ENCODE data around the gene SYTL1.
"Not testable (repeated sequence)": the region's sequence is repeated elsewhere in the genome, so short reads cannot be mapped to it uniquely, and the experiment has no call there.

The SYTL1 gene

DNA sequence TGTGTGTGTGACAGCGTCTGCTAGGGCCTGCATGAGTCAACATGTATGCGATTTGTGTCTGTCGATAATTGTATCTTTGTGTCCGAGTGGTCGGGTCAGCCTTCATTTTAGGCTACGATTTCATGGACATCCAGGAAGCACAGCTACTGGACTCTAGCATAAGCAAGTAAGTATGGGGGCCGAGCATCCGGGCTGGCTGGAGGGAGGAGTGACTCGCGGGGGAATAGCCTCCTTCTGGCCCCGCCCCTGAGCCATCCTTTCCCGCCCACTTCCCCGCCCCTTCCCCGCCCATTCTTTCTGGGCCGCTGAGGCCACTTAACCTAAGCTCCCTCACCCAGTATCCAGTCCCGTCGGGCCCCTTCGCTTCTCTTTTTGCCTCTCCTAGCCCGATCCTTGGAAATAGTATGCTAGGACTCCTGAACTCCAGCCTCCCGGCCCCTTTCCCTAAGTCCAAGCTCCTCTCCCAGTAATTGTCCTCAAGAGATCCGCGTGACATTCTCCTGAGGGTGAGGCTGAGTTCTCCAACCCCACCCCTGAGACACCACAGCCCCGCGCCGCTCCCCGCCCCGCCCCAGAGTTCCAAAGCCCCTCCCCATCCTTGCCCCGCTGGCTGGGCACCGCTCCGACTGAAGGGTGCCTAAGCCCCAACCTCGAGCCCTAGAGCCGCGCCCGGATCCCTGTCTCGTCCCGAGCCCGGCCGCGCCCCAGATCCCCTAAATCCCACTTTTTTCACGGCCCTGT, 23.7 kb downstream of the SYTL1 start:
- peak; percentile 92 for DNase-seq

DNA sequence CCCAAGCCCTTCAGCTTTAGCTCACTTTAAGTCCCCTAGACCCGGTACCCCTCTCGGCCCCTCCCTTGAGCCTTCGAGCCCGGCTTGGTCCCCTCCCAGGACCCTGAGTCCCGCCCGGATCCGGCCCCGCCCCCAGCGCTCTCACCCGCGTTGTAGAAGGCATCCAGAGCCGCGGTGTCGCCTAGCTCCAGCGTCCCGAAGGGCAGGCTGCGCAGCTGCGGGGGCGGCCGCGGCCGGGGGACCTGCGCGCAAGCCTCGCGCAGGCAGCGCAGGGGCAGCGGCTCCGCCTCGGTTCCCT, 24.2 kb downstream of the SYTL1 start:
- peak; percentile 62 for DNase-seq

DNA sequence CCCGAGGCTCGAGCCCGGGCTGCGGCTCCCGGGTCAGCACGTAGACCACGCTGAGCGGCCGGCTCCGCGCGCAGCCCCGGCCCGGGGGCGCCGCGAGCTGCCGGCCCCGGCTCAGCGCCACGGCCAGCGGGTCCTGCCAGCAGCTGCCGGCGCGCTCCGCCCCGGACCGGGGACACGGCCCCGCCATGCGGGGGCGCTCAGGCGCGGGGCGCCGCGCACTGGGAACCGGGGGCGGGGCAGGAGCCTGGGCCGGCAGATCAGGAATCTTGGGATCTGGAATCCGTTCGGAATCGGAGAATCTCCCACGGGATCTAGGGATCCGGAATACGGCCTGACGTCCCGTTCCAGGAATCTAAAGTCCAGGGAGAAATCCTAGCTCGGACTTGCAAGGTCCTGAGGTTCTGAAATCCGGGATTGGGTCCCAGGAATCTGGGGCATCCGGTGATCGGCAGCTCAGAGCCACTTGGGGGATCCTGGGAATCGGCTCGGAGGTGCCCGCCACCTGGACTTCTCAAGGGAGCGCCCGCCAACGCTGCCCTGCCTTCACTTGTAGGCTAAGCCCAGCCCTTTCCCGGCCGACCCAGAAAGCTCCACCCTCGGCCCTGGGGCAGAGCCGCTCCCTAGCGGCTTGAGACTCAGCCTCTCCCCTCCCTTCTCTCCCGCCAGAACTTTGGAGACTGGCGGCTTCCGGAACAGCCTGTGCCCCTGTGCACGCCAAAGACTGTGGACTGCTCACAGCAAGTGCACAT, 24.8 kb downstream of the SYTL1 start, which contains the start of gene MAP3K6:
Gene MAP3K6 (minus strand): TSS at position 551 of the 749 bp plus-strand sequence. CDS start 364 bp downstream, at position 187.
- DNase-seq, result peak; percentile 74

DNA sequence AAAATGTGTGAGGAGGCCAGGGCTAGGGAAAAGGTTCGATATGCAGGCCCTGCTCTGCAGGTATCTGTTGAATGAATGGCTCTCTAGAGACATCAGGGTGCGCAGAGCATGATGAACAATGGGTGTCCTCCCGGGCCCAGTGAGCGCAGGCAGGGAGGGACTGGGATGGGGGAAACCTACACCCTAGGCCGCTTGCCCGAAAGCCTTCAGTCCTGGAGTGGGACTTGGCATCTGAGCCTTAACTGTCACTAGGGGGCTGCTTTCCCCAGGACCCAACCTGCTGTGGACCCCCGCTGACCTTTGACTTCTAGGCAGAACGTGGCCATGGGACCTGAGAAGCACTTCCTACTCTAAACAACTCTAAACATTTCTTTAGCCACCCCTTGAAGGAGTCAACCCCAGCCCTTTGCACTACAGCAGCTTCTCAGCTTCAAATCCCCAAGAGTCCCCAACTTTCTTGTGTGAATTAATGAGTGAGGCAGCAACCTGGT, 25.4 kb downstream of the SYTL1 start:
- no peak for DNase-seq

DNA sequence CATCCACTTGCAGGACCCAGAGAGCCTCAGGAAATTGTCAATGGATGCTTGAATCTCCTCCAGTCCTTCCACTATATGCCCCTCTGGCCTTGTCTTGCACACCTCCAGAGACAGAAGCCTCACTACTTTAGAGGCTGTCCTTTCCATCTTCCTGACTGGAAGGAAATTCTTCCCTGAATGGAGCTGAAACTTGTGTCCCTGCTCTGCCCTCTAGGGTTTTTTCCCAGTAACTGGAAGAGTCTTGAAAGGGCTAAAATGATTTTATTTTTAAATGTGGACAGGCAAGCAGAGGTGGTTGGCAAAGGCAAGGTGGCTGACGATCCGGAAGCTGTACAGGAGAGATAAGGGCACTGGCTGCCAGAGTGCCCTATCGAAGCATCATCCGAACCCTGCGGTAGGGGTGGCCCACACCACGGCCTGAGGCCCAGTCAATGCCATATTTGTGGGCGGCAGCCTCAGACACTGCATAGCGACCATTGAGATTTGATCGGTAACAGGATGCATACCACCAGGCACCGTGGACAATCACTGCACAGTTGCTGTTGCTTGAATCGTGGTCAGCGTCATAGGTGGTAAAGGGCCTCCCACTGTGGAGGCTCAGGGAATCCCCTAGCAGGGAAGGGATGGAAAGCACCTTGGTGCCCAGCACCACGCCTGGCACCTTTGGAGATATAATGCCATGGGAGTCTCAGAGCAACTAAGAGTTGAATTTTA, 27.2 kb downstream of the SYTL1 start:
- DNase-seq, result peak; percentile 39

DNA sequence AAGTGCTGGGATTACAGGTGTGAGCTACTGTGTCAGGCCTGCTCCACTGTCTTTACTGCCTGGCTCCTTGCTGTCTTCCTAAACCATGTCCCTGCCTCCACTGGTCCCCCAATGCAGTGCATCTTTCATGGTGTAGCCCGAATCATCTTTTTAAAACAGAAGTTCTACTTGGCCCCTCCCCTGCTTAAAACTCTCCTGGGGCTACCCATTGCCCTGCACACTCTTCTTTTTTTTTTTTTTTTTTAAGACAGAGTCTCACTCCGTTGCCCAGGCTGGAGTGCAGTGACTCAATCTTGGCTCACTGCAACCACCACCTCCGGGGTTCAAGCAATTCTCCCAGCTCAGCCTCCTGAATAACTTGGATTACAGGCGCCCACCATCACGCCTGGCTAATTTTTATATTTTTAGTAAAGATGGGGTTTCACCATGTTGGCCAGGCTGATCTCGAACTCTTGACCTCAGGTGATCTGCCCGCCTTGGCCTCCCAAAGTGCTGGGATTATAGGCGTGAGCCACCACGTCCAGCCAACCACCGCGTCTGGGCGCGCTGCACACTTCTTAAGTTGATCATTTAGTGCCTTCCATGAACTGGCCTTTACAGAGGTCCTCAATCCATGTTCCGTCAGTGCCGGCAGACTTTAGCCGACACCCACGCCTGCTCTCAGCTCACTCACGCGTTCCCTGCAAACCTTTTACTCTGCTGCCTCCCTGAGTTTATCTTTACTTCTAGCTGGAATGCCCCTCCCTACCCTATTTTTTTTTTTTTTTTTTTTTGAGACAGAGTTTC, 30.4 kb downstream of the SYTL1 start:
- DNase-seq, result no peak

DNA sequence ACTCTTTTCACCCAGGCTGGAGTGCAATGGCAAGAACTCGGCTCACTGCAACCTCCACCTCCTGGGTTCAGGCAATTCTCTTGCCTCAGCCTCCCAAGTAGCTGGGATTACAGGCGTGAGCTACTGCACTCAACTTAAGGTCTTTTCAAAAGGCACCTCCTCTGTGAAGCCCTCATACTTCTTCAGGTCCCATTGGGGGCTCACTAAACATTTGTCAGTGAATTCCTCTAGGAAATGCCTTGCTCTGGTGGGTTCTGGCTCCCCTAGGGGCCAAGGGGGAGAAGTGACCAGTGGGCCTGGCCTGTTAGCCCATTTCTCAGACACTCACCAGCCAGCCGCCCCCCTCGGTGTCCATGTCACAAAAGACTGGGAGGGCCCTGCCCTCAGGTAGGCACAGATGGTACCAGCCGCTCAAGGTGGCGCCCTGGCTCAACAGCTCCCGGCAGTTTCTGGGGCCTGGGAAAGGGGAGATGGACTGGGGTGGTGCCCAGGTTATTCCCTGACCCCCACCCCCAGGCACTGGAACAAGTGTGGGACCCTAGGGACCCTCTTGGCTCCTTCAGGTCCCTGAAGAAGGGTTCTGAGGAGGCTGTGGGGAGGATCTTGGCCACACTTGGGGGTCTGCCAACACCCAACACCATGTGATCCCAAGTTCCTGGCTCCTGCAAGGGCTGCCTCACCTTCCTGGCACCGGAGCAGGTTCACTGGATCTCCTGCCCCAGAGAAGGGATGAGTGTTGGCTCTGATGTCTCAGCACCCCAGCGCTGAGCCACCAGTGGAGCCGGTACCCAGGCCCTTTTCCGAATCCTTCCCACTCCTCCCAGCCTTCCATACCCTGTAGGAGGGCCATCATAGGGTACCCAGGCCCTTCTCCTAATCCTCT, 31.2 kb downstream of the SYTL1 start:
- no peak for DNase-seq

DNA sequence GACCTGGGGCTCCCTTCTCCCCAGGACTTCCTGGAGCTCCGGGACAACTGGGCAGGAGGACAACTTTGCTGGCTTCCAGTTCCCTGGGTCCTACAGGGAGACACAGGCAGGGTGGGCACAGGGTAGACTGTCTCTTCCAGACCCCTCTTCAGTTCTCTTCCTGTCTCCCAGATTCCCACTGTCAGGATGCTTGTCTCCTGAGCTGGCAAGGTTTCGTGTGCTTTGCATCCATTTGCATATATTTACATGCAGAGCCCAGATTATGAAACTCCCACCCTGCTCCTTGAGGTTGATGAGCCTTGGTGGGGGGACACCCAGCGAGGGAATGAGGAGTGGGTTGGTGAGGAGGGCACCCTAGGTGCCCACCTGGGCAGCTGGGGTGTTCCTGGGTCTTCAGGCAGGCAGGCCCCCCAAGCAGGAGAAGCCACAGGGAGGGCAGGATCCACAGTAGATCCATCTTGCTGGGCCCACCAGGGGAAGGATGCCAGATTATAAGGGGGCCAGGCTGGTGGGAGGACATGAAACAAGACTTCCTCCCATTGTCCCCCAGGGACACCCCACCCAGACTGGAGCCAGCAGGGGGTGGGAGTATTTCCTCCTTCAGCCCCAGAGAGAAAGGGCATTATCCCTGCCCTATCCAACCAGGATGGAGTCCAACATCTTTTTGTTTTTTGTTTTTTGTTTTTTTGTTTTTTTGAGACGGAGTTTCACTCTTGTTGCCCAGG, 32.7 kb downstream of the SYTL1 start, which contains the start of gene FCN3:
Gene FCN3 (minus strand): TSS at position 463 of the 725 bp plus-strand sequence. CDS start 6 bp downstream, at position 457.
- no peak for DNase-seq

DNA sequence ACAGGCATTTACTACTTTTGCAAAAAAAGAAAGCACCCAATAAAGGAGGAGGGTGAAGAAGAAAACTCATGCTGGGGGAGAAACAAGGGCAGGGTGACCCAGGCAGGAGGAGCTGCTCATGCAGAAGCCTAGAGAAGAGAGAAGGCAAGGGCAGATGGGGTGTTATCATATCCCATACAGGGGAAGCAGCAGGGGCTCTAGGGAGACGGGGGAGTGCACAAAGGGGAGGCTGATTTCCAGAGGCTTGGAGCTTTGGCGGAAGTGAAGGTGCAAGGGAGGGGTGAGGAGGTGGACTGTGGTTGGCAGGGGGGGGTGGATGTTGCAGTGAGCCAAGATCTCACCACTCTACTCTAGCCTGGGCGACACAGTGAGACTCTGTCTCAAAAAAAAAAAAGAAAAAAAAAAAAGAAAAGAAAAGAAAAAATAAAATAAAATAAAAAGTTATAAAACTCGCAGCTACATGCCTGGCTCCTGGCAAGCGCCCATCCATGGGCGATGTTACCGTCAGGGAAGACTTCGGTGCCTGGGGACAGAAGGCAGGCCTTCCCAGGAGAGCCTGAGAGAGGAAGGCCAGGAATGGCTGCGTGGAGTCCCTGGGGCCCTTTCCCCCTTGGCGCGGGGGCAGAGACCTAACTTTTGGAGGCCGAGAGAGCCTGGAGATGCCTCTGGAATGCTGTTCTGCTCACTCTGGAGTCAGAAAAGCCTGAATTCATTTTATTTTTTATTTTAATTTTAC, 36.1 kb downstream of the SYTL1 start:
- no peak for DNase-seq

DNA sequence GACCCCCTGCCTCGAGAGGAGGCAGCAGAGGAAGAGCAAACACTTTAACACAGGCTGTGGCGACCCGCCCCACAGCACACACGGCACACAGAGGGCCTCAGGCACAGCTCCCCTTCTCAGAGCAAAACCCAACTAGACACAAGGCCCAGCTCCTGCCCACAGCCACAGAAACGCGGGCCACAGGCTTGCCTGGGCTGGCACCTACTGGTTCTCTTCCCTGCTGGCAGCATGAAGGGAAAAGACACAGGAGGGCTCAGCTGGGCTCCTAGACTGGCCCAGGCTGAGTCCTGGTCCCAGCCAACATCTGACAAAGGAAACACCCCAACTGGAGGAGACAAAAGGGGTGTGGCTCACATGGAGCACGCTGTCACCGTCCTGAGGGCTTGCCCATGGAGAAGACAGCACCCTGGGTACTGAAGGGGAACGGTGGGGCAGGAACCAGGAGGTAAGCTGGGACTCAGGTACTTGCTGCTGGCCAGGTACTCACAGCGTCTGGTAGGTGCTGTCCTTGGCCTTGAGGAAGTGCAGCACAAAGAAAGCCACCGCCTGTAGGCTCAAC, 37.8 kb downstream of the SYTL1 start:
- DNase-seq, result no peak

DNA sequence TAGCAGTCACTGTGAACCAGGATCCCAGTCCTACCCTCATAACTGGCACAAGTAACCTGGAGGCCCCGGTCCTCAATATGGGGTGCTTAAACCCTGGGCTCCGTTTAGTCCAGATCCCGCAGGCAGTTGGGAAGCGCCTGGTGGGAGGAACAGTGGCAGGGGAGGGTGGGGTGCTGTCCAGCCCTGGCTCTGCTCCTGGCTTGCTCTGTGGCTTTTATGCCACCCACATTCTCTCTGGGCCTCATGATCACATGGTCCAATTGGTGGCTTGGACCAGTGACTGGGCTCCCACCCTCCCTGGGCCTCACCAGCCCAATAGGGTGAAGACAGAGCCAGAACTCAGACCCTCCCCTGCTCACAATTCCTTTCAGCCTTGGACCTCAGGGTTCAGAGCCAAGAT, 38.4 kb downstream of the SYTL1 start:
- no peak for DNase-seq

DNA sequence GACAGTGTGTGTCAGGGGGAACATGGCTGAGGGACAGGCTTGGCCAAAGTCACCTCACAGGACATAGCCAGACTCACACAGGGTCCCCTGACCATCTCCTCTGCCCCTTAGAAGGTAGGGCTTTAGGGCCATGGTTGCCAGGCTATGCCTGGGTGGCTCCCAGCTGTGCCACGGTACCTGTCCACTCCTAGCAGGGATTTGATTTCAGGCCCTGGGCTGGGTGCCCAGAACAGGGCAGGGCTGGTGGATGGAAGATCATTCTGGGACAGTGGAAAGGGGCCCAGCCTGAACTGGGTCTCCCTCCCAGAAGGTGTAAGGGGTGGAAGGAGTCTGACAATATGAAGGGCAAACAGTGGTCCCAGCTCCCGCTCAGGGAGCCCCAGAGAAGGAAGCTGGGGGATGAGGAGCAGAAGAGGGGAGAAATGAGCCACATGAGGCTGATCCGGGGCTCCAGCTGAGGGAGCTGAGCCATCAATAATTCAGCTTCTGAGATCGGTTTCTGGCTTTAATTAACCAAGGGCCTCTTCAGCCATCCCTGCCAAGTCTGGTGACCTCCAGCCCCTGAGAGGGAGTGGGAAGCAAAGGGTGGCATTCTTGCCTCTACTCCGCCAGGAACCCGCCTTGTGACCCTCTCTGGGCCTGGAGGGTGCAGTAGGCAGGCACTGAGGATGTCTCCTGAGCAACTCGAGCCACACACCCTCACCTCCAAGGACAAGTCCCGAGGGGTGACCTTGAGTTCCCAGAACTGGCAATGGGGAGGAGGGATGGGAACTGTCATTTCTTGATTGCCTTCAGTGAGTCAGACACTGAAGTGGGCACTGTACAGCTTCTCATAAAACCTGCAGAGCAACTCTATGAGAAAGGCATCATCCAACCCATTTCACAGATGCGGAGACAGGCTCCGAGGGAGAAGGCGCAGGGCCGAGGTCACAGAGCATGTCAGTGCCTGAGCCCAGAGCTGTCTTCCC, 39.2 kb downstream of the SYTL1 start:
- no peak for DNase-seq

DNA sequence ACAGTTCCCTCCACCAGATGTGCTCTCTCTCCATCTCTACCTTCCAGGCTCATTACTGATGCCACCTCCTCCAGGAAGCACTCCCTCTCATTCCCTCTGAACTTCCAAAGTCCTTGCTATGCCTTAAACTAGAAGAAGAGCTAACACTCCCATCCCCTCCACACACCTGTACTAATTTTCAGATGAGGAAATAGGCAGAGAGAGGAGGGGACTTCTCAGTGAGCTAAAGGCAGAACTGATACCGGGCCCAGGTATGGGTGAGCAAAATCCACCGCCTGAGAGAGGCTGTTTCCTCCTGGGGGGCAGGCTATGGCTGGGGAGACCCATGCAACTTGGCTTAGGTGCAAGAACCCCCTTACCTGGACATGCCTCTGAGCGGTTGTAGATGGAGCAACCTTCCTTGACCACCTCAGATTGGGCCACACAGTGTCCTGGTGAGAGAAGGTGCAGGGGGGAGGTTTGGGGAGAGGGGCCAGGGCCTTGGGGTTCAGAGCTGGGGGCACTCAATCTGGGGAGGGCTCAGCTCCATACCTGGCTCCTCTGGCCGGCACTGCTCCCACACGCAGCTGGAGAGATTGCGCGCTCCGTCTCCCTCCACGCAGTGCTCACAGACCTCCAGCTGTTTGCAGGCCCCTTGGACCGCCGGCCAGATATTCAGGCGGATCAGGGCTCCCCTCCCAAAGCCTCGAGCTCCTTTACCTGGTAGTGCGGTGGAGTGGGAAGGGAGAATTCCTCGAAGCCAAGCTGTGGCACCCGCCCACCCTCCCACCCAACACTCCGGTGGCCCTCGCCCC, 40.3 kb downstream of the SYTL1 start:
- no peak for DNase-seq

DNA sequence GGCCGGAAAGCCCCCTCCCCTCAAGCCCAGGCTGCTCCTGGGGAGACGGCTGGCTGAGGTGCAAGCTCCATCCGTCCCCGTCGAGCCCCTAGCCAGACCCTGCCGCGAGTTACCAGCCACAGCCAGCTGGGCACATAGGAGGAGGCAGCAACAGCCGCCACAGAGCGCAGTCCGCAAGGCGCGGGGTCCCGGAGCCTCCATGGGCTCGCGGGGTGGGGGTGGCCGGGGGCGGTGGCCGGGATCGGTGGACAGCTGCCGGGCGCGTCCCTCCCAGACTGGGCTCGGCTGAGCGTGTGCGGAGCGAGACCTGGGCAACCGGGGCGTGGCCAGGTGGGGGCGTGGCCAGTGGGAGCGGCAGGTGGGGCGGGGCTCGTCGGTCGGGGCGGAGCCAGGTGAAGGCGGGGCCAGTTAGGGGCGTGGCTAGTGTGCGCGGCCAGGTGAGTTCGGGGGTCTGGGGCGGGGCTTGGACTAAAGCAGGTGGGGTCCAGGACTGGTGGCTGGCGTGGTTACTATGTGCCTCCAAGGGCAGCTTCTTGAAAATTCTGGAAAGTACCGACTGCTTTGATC, 41.3 kb downstream of the SYTL1 start, which contains the start of gene CD164L2:
Gene CD164L2 (minus strand): TSS at position 295 of the 567 bp plus-strand sequence. CDS start 94 bp downstream, at position 201.
- DNase-seq, result no peak

DNA sequence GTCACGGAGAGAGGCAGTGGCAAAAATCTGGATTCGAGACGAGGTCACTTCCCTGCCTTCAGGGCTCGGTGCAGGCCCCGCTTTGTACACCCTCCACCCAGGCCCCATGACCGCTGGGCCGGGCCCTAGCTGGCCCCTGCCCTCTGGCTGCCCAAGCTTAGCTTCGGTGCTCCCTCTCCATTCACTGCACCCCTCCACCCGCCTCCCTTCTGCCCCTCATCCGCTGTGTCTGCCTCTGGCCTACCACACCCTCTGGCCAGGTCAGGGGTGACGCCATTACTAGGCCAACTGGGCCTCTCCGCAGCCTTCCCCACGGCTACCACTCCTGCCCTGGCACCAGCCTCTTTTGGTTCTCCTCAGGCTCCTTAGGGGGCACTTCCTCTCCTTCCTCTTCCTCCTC, 41.8 kb downstream of the SYTL1 start:
- no peak for DNase-seq

DNA sequence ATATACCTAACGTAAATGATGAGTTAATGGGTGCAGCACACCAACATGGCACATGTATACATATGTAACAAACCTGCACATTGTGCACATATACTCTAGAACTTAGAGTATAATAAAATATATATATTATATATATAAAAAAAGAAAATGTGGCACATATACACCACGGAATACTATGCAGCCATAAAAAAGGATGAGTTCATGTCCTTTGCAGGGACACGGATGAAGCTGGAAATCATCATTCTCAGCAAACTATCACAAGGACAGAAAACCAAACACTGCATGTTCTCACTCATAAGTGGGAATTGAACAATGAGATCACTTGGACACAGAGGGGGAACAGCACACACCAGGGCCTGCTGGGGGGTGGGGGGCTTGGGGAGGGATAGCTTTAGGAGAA, 43.0 kb downstream of the SYTL1 start:
- not testable (repeated sequence) for DNase-seq

DNA sequence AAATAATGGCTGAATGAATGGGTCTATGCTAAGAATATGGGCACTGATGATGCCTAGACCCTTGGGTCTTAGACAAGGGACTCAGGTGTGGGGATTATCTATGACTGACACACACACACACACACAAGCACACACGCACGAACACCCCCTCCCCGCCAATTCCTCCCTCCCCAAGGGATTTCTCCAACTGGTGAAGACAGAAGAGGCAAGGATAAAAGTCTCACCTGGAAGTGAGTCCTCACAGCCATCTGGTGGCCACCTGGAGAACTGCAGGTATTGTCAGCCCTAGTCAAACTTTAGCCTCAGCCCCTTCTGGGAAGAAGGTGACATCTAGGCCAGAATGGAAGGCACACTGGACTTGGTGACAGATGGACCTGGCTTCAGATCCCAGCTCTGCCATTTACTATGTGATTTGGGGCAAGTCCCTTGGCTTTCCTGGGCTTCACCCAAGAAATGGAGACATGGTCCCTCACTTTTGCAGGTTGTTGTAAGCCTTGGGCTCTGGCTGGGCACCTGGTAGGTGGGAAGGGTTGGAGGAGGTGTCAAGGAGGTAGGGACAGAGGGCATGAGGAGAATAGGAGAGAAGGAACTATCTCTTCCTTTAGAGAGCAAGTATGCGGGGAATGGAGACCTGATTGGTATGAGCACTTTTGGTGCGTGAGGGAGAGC, 46.6 kb downstream of the SYTL1 start:
- DNase-seq, result no peak
